Measurements from ENCODE around the gene MINDY4. TPM values are rescaled to one million over a fixed set of nuclear protein-coding genes. Genes with fewer than 3 reads are reported as not detected.

Gene MINDY4
- total and polyA plus RNA-seq, 10 of the 15 experiments (the other 5 are each of a cell fraction or from before 2014, with no cell fraction given): 0.10 to 0.90 (median 0.40) TPM

- TF ChIP-seq ASH2L (IDR thresholded peaks at IDR 0.05; ENCODE audit: borderline replicate concordance, low read depth) (no peak), YY1 (IDR thresholded peaks at IDR 0.05; ENCODE audit: low read depth, low read length) (no peak), JUNB (IDR thresholded peaks at IDR 0.05) (no peak)
These were observed 98.8 kb downstream of the MINDY4 start (continued) for GRCh38 chr7:30869794-30870611.

GRCh38 chr7:30870821-30871518, 99.8 kb downstream of the MINDY4 start:
- no peaks in the 10 kb centered on the region for H3K36me3 ChIP-seq (ENCODE audit: control insufficient read depth in 2 of 2, insufficient read depth in 2 of 2, low read length in 1 of 2)
- intact Hi-C loops (cut with micrococcal nuclease; ENCODE audit: unreplicated experiment) (no loop called here), in situ Hi-C loops (cut with MboI) (no loop called here)
- no TSS peak for BruUV-seq (replicated peaks)
- FAIRE-seq: no peak
- no peaks in the 10 kb centered on the region for H3K4me1 ChIP-seq (ENCODE audit: control insufficient read depth, insufficient read depth, low read length)
- ChIA-PET CTCF (no interaction called here), SMC1A (ENCODE audit: uncharacterized antibody, unreplicated experiment) (no interaction called here), POLR2A (no interaction called here), RAD21 (ENCODE audit: unreplicated experiment) (no interaction called here)
- no peak overlapping the region for H3K27ac ChIP-seq (ENCODE audit: control insufficient read depth, insufficient read depth)
- H2AFZ ChIP-seq (ENCODE audit: control insufficient read depth, low read depth, low read length): no peak overlapping the region
- H3K4me2 ChIP-seq (ENCODE audit: control insufficient read depth, insufficient read depth): no peak overlapping the region
- WGBS (ENCODE audit: insufficient coverage, insufficient replicate concordance, low lambda C conversion rate, missing lambda C conversion rate): 18% methylated on average over 9 of the region's 10 CpGs
- no peak overlapping the region for H3K9ac ChIP-seq (ENCODE audit: control insufficient read depth, insufficient read depth, low read length)
- no peak for ATAC-seq
- H3K79me2 ChIP-seq (ENCODE audit: control insufficient read depth, insufficient read depth, low read length): no peaks in the 10 kb centered on the region
- no peaks in the 10 kb centered on the region for H3K27me3 ChIP-seq (replicated peaks in 1 of 2; ENCODE audit: control insufficient read depth in 2 of 2, insufficient read depth in 2 of 2, low read length in 1 of 2)
- no peaks in the 10 kb centered on the region for H4K20me1 ChIP-seq (ENCODE audit: control insufficient read depth, insufficient read depth)
- H3K4me3 ChIP-seq: no peak overlapping the region
- no peak for DNase-seq (ENCODE audit: low read depth, low spot score)
- no peaks in the 10 kb centered on the region for H3K9me3 ChIP-seq (replicated peaks; ENCODE audit: control insufficient read depth, insufficient read depth, low read length)
- TF ChIP-seq SIN3A (IDR thresholded peaks at IDR 0.05; ENCODE audit: low read depth, low read length): no peak
- no peak for TF ChIP-seq ZNF687 (IDR thresholded peaks at IDR 0.05)
- TF ChIP-seq MEF2A (IDR thresholded peaks at IDR 0.05; ENCODE audit: insufficient read depth, low read depth, low read length): no peak
- no peak for TF ChIP-seq BCL11A (IDR thresholded peaks at IDR 0.05; ENCODE audit: low read depth, low read length)
- TF ChIP-seq EZH2 (IDR thresholded peaks at IDR 0.05; ENCODE audit: borderline replicate concordance, control insufficient read depth, low read depth, low read length): no peak
- TF ChIP-seq ZNF207 (IDR thresholded peaks at IDR 0.05; ENCODE audit: borderline replicate concordance): no peak
- no peak for TF ChIP-seq SRF (IDR thresholded peaks at IDR 0.05; ENCODE audit: low read depth in 2 of 2, low read length in 2 of 2)
- TF ChIP-seq IRF4 (IDR thresholded peaks at IDR 0.05; ENCODE audit: low read depth, low read length): no peak
- no peak for TF ChIP-seq NFXL1 (IDR thresholded peaks at IDR 0.05; ENCODE audit: borderline replicate concordance)
- TF ChIP-seq ZBTB33 (IDR thresholded peaks at IDR 0.05): no peak
- no peak for TF ChIP-seq HDAC6 (IDR thresholded peaks at IDR 0.05; ENCODE audit: unreplicated experiment)
